ENCODE results near the gene YAE1.

DNA sequence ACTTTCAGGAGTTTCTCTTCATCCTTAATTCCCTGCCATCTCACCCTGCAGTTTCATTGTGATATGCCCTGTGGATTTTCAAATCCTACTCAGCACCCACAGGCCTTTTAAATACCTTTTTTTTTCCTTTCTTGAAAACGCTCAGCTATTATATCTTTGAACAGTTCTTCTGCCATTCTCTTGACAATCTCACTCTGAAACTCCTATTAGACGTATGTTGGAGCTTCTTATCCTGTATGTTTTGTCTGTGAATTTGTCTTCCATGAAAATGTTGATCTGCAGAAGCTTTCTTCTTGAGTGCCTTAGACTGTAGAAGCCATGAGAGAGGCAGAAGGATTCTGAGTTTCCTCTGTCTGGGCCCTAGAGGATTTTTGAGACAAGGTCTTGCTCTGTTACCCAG is 18.9 kb upstream of the YAE1 start:
- TF ChIP-seq POLR2A (IDR thresholded peaks at IDR 0.05) (no peak), EP300 (IDR thresholded peaks at IDR 0.05; ENCODE audit: low read depth) (no peak)
- TF ChIP-seq, protein P1, sequence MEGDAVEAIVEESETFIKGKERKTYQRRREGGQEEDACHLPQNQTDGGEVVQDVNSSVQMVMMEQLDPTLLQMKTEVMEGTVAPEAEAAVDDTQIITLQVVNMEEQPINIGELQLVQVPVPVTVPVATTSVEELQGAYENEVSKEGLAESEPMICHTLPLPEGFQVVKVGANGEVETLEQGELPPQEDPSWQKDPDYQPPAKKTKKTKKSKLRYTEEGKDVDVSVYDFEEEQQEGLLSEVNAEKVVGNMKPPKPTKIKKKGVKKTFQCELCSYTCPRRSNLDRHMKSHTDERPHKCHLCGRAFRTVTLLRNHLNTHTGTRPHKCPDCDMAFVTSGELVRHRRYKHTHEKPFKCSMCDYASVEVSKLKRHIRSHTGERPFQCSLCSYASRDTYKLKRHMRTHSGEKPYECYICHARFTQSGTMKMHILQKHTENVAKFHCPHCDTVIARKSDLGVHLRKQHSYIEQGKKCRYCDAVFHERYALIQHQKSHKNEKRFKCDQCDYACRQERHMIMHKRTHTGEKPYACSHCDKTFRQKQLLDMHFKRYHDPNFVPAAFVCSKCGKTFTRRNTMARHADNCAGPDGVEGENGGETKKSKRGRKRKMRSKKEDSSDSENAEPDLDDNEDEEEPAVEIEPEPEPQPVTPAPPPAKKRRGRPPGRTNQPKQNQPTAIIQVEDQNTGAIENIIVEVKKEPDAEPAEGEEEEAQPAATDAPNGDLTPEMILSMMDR (IDR thresholded peaks at IDR 0.05), result no peak

Data from transverse colon (tissue), 3 donors.